GM06990 (cell line): ENCODE measurements around the gene CCNY.

Source experiments
- DNase-seq: peaks from one replicate; pipeline ENCODE4 v3.0.0-alpha.2; 2011; ENCODE audit not compliant: insufficient read length; ENCODE audit errors: extremely low read depth
- H3K27me3 ChIP-seq: replicated peaks from 2 replicates; pipeline ENCODE4 v1.6.0; 2011; ENCODE audit warnings: low read length; ENCODE audit not compliant: control insufficient read depth, insufficient read depth
- H3K36me3 ChIP-seq: 2 replicates; pipeline ENCODE4 v1.5.1; 2011; ENCODE audit warnings: low read length; ENCODE audit not compliant: control insufficient read depth, insufficient read depth
- H3K4me3 ChIP-seq: replicated peaks from 2 replicates; pipeline ENCODE4 v1.5.1; 2011; ENCODE audit warnings: low read depth, mild to moderate bottlenecking, control low read depth, low read length
- TF ChIP-seq, protein P1 (sequence below): IDR thresholded peaks from 2 replicates; pipeline ENCODE4 v1.5.1; 2011; ENCODE audit warnings: low read length, control low read depth, mild to moderate bottlenecking, inconsistent platforms; ENCODE audit not compliant: insufficient read depth, poor library complexity, severe bottlenecking

Gene CCNY

DNA sequence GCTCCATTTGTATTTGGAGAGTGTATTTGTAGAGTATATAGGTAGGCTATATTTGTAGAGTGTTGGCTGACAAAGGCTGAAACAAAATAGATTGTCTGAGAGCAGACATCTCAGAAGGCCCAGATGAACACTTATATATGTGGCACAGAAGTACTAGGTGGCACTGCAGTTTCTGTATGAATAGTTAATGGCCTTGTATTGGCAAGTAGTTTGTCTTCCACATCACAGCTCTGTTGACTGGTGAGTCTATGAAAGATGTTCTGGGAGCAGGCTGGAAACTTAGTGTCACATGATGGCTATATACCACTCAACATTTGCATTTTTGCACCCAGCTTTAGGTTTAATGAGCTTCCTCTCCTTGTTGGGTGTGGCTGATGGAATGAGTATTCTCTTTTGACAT, 51.9 kb downstream of the CCNY start:
- DNase-seq: no peak
- Histone ChIP-seq H3K27me3 (no peaks in the 10 kb centered on the region), H3K4me3 (no peak overlapping the region), H3K36me3 (no peaks in the 10 kb centered on the region)
- TF ChIP-seq, protein P1, sequence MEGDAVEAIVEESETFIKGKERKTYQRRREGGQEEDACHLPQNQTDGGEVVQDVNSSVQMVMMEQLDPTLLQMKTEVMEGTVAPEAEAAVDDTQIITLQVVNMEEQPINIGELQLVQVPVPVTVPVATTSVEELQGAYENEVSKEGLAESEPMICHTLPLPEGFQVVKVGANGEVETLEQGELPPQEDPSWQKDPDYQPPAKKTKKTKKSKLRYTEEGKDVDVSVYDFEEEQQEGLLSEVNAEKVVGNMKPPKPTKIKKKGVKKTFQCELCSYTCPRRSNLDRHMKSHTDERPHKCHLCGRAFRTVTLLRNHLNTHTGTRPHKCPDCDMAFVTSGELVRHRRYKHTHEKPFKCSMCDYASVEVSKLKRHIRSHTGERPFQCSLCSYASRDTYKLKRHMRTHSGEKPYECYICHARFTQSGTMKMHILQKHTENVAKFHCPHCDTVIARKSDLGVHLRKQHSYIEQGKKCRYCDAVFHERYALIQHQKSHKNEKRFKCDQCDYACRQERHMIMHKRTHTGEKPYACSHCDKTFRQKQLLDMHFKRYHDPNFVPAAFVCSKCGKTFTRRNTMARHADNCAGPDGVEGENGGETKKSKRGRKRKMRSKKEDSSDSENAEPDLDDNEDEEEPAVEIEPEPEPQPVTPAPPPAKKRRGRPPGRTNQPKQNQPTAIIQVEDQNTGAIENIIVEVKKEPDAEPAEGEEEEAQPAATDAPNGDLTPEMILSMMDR: no peak

DNA sequence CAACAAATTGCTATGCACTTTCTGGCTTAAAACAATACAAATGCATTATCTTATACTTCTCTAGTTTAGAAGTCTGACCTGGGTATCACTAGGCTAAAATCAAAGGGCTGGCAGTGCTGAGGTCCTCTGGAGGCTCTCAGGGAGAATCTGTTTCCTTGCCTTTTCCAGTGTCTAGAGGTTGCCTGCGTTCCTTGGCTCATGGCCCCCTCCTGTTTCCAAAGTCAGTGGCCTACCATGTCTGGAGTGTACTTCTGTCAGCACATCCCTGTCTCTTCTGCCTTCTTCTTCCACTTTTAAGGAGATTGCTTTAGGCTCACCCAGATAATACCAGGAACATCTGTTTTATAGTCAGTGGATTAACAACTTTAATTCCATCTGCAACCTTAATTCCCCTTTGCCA, 52.4 kb downstream of the CCNY start:
- H3K4me3 ChIP-seq: no peak overlapping the region
- TF ChIP-seq, protein P1: no peak
- no peaks in the 10 kb centered on the region for H3K36me3 ChIP-seq
- H3K27me3 ChIP-seq: no peaks in the 10 kb centered on the region
- DNase-seq: no peak

GRCh38 chr10:35390161-35390840, 54.0 kb downstream of the CCNY start:
- Histone ChIP-seq H3K27me3 (no peaks in the 10 kb centered on the region), H3K4me3 (no peak overlapping the region), H3K36me3 (no peaks in the 10 kb centered on the region)
- no peak for DNase-seq
- TF ChIP-seq, protein P1: no peak

GRCh38 chr10:35390843-35391152, 54.5 kb downstream of the CCNY start:
- DNase-seq: no peak
- Histone ChIP-seq H3K36me3 (no peaks in the 10 kb centered on the region), H3K4me3 (no peak overlapping the region), H3K27me3 (no peaks in the 10 kb centered on the region)
- TF ChIP-seq, protein P1: no peak

DNA sequence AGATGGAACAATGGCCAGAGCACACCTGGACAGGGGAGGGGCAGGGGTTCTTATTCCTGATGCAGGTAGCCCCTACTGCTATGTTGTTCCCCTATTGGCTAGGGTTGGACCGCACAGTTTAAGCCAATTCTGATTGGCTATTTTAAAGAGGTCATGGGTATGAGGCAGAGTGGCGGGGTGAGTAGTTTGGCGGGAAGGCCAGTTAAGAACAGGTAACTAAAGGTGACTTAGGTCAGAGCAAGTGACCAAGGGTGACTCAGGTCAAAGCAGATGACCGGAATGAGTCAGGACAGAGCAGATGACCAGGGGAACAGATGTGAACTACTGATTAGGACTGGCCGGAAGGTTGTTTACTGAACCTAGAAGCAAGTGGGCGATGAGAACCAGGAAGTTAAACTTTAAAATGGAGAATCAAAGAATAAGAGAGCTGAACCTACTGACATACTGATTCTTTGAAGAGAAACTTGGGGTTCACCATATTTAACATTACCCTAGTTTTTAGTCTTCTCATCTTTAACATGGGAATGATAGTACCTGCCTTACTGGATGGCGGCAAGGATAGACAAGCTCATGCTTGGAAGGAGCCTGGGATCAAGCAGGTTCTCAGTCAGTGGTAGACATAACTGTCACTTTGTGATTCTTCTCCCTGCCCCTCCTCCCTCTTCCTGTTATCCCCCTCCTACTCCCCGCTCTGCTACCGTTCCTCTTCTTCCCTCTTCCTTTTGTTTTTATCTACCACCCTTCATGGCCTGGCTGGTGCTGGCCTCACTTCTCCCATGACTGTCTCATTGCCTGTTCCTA, 55.0 kb downstream of the CCNY start:
- DNase-seq: no peak
- H3K27me3 ChIP-seq: no peaks in the 10 kb centered on the region
- TF ChIP-seq, protein P1: no peak
- no peaks in the 10 kb centered on the region for H3K36me3 ChIP-seq
- no peak overlapping the region for H3K4me3 ChIP-seq

DNA sequence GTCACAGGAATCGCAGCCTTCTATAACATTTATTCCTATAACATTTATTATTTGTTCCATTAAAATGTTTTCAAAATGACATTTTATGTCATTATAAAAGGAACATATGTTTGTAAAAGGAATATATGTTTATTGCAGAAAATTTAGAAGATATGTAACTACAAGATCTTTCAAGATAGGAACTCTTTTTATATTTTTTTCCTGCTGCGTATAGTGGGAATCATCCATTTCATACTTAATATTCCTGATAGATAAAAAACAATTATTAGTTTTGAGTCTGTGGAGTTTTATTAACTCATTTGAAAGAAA, 55.6 kb downstream of the CCNY start:
- Histone ChIP-seq H3K27me3 (no peaks in the 10 kb centered on the region), H3K4me3 (no peak overlapping the region), H3K36me3 (no peaks in the 10 kb centered on the region)
- TF ChIP-seq, protein P1: no peak
- DNase-seq: no peak
